HepG2 (cell line): ENCODE measurements around the gene LIFR. TPM values are rescaled to one million over a fixed set of nuclear protein-coding genes. Genes with fewer than 3 reads are reported as not detected.
A peak's percentile ranks its signal among the peaks of the same experiment; 100 is the strongest.

ENCODE experiments used
- ATAC-seq: fragments of 200-7000 bp; cut with Tn5 transposase; 3 replicates; pipeline ENCODE4 v1.9.1; 2020; ENCODE audit warnings: mild to moderate bottlenecking, moderate library complexity
- BruUV-seq: library from RNA; stranded (reverse); fragments of 400-500 nt; replicated peaks from 2 replicates; lab custom pipeline; 2021; lab: Mats Ljungman, UMichigan
- CTCF ChIA-PET: fragments of 300-600 bp; formaldehyde crosslinking; extraction: SDS; loops from one replicate; lab custom pipeline; 2021; ENCODE audit warnings: low total read pairs, inconsistent platforms, low intra/inter-chr PET ratio; lab: Yijun Ruan, JAX
- POLR2A ChIA-PET: fragments of 350-600 bp; sonication (Branson Sonifier 250); formaldehyde crosslinking; loops from one replicate; lab custom pipeline; 2020; ENCODE audit warnings: antibody characterized with exemption, inconsistent platforms; lab: Yijun Ruan, JAX
- DNase-seq: peaks from one replicate; pipeline ENCODE4 v3.0.0-alpha.2; 2015; ENCODE audit warnings: low spot score
- FAIRE-seq: peaks from 3 replicates; lab custom pipeline; 2011; peaks lifted over from hg19 to GRCh38; lab: Jason Lieb, UNC
- H2AFZ ChIP-seq: one replicate; pipeline ENCODE4 v1.6.1; 2011; ENCODE audit warnings: low read length, inconsistent platforms
- H3K27ac ChIP-seq: fragments of 300-600 bp; 3 replicates; pipeline ENCODE4 v1.8.0; 2011; ENCODE audit warnings: mixed run types, mild to moderate bottlenecking, mixed read lengths, low read length, inconsistent platforms; ENCODE audit not compliant: insufficient read depth; ENCODE audit errors: extremely low read length
- H3K27me3 ChIP-seq, 2 experiments: fragments of 200-600 bp in 1 of 2; 2 replicates in 1 of 2; 3 replicates in 1 of 2; pipeline versions ENCODE4 v1.6.0 to v1.8.0; 2011; ENCODE audit warnings: low read length in 2 of 2, mild to moderate bottlenecking in 2 of 2, moderate library complexity in 2 of 2, inconsistent platforms in 1 of 2; ENCODE audit not compliant: insufficient read depth in 2 of 2, control insufficient read depth in 1 of 2
- H3K36me3 ChIP-seq, 2 experiments: fragments of 200-600 bp in 1 of 2; replicated peaks in 1 of 2; 2 replicates in 1 of 2; 3 replicates in 1 of 2; pipeline versions ENCODE4 v1.5.1 to v1.8.0; 2011; ENCODE audit warnings: low read length in 2 of 2, inconsistent platforms in 1 of 2; ENCODE audit not compliant: insufficient read depth in 2 of 2, control insufficient read depth in 1 of 2
- H3K4me1 ChIP-seq: 2 replicates; pipeline ENCODE4 v1.5.1; 2012; ENCODE audit warnings: low read length, inconsistent platforms; ENCODE audit not compliant: insufficient read depth
- H3K4me2 ChIP-seq: 2 replicates; pipeline ENCODE4 v1.6.0; 2011; ENCODE audit warnings: low read depth, low read length, inconsistent platforms
- H3K4me3 ChIP-seq, 3 experiments: fragments of 200-600 bp in 1 of 3; sonication (generic), shearing (Covaris generic) in 1 of 3; replicated peaks in 1 of 3; 2 replicates each; pipeline ENCODE4 v1.5.1; 2011 to 2016; ENCODE audit warnings: low read length in 3 of 3, inconsistent platforms in 2 of 3, low read depth in 2 of 3, mild to moderate bottlenecking in 2 of 3, control low read depth in 1 of 3, mixed read lengths in 1 of 3; ENCODE audit not compliant: insufficient read depth in 1 of 3
- H3K79me2 ChIP-seq: one replicate; pipeline ENCODE4 v1.6.1; 2011; ENCODE audit warnings: low read length, inconsistent platforms; ENCODE audit not compliant: insufficient read depth
- H3K9ac ChIP-seq: 2 replicates; pipeline ENCODE4 v1.6.0; 2011; ENCODE audit warnings: mild to moderate bottlenecking, low read depth, low read length, inconsistent platforms; ENCODE audit not compliant: insufficient read depth
- H3K9me3 ChIP-seq: 2 replicates; pipeline ENCODE4 v1.5.1; 2012; ENCODE audit warnings: mild to moderate bottlenecking, low read length
- H4K20me1 ChIP-seq: 2 replicates; pipeline ENCODE4 v1.6.0; 2011; ENCODE audit warnings: inconsistent platforms, mild to moderate bottlenecking, low read length, moderate library complexity; ENCODE audit not compliant: insufficient read depth
- CENPBD1 ChIP-seq: sonication (generic); formaldehyde crosslinking; IDR thresholded peaks from 2 replicates; pipeline ENCODE4 v1.8.0; 2022; ENCODE audit warnings: missing genetic modification reagents, low read depth, mild to moderate bottlenecking, borderline replicate concordance
- CTCF ChIP-seq: sonication (generic); formaldehyde crosslinking; IDR thresholded peaks from 2 replicates; pipeline ENCODE4 v1.5.0; 2020; ENCODE audit warnings: mild to moderate bottlenecking, missing genetic modification reagents, moderate library complexity
- MTA3 ChIP-seq: sonication (generic); formaldehyde crosslinking; IDR thresholded peaks from 2 replicates; pipeline ENCODE4 v1.4.0; 2020; ENCODE audit warnings: missing genetic modification reagents
- REL ChIP-seq: sonication (generic); formaldehyde crosslinking; conservative IDR thresholded peaks from 2 replicates; pipeline ENCODE4 v1.8.0; 2022; ENCODE audit warnings: mild to moderate bottlenecking, missing genetic modification reagents, moderate library complexity
- SMC3 ChIP-seq: IDR thresholded peaks from 2 replicates; pipeline ENCODE4 v1.6.1; 2011; ENCODE audit warnings: low read length, improper control_type of control experiment
- STAG1 ChIP-seq: sonication (generic); formaldehyde crosslinking; IDR thresholded peaks from 2 replicates; pipeline ENCODE4 v1.4.0; 2020; ENCODE audit warnings: missing genetic modification reagents
- ZNF740 ChIP-seq: sonication (generic); formaldehyde crosslinking; IDR thresholded peaks from 2 replicates; pipeline ENCODE4 v1.4.0; 2020; ENCODE audit warnings: missing genetic modification reagents
- ZNF770 ChIP-seq: sonication (generic); formaldehyde crosslinking; IDR thresholded peaks from 2 replicates; pipeline ENCODE4 v1.5.0; 2020; ENCODE audit warnings: mild to moderate bottlenecking, missing genetic modification reagents
- ZNF792 ChIP-seq: IDR thresholded peaks from 2 replicates; pipeline ENCODE4 v1.6.1; 2016
- WGBS: methylation state at CpG from one replicate; pipeline ENCODE4 v1.1.6; 2017; ENCODE audit warnings: low lambda C conversion rate; 5-methylcytosine and 5-hydroxymethylcytosine counted together
- in situ Hi-C: cut with HindIII; loops from 2 replicates; pipeline ENCODE4 v1.10.0; 2017; ENCODE audit warnings: low pct_unique_long_range_greater_than_20kb; ENCODE audit not compliant: extremely low pct_ligation_motif_present
- intact Hi-C: fragments of 100-400 bp; cut with micrococcal nuclease; formaldehyde crosslinking; loops from one replicate; pipeline ENCODE4 v1.10.0; 2022; ENCODE audit not compliant: unreplicated experiment
- polyA plus RNA-seq, 8 experiments: library from polyadenylated mRNA; depleted of rRNA in 3 of 8; stranded (reverse) in 7 of 8; unstranded in 1 of 8; fragments of >200 nt; fragmentation: Illumina TruSeq in 4 of 8; extraction: Trizol in 4 of 8; gene quantifications; 2 replicates each; pipeline versions ENCODE4 v1.2.1 to v1.2.3, GENCODE V29; 2011 to 2016; ENCODE audit warnings: low read depth in 4 of 8, missing spikeins in 1 of 8, mixed read lengths in 1 of 8; ENCODE audit not compliant: insufficient read depth in 1 of 8
- total RNA-seq, 5 experiments: library from RNA; depleted of rRNA; stranded (reverse); fragments of >200 nt; fragmentation: Illumina TruSeq; extraction: Trizol; gene quantifications; 2 replicates each; pipeline ENCODE4 v1.2.3, GENCODE V29; 2016; ENCODE audit warnings: low read depth in 1 of 5

Gene LIFR
- total and polyA plus RNA-seq, 2 of the 13 experiments (the other 11 are each of a cell fraction or from before 2014, with no cell fraction given) = 6.3 to 25.2 TPM

GRCh38 chr5:38515646-38516045, 40.8 kb downstream of the LIFR start:
- H4K20me1 ChIP-seq = no peaks in the 10 kb centered on the region
- ChIA-PET CTCF (interaction anchor here (0.8 kb wide), 1 partner anchor 74 kb away, joined by 3 read pairs; no protein-coding TSS in a partner anchor), POLR2A (no interaction called here)
- intact Hi-C loops (loop anchor here (2.0 to 5.0 kb wide), 2 partner anchors 37 to 75 kb away; no protein-coding TSS in a partner anchor), in situ Hi-C loops (no loop called here)
- H3K27ac ChIP-seq = no peak overlapping the region
- no peaks in the 10 kb centered on the region for H3K4me1 ChIP-seq
- H3K36me3 ChIP-seq = peaks cover 3 to 23% of the 10 kb centered on the region in 2 experiments; a peak in 4 of 5 replicates
- BruUV-seq = no TSS peak
- TF ChIP-seq ZNF792 (CRISPR knock-in tag) (no peak), CTCF (CRISPR knock-in tag) (peak; percentile 48), CENPBD1 (CRISPR knock-in tag) (no peak), SMC3 (peak; percentile 62), MTA3 (CRISPR knock-in tag) (no peak), STAG1 (peak; percentile 45), REL (CRISPR knock-in tag) (no peak), ZNF770 (no peak), ZNF740 (CRISPR knock-in tag) (peak; percentile 91; the same call in 1 of the 2 replicates)
- H2AFZ ChIP-seq = no peak overlapping the region
- FAIRE-seq = peak; percentile 44
- H3K79me2 ChIP-seq = no peaks in the 10 kb centered on the region
- no peaks in the 10 kb centered on the region for H3K27me3 ChIP-seq
- no peak overlapping the region for H3K4me3 ChIP-seq
- WGBS = 56% methylated on average over 2 of the region's 2 CpGs
- ATAC-seq = peak; percentile 88
- H3K4me2 ChIP-seq = no peak overlapping the region
- DNase-seq = peak; percentile 17
- no peak overlapping the region for H3K9ac ChIP-seq
- H3K9me3 ChIP-seq = no peaks in the 10 kb centered on the region
